K562 (cell line): Measurements from ENCODE around the gene ATP6V1G2. TPM values are rescaled to one million over a fixed set of nuclear protein-coding genes. Genes with fewer than 3 reads are reported as not detected.

Experiments
- HNRNPL ChIP-seq: fragments of 200-400 bp; formaldehyde crosslinking; IDR thresholded peaks from 2 replicates; pipeline ENCODE4 v1.6.1; 2017; ENCODE audit warnings: low read depth, mild to moderate bottlenecking, low read length
- MAX ChIP-seq: sonication (generic); formaldehyde crosslinking; IDR thresholded peaks from 2 replicates; pipeline ENCODE4 v1.9.0; 2022; ENCODE audit warnings: mild to moderate bottlenecking, missing genetic modification reagents
- MGA ChIP-seq: fragments of 450-650 bp; IDR thresholded peaks from 2 replicates; pipeline ENCODE4 v1.6.1; 2016; ENCODE audit warnings: mild to moderate bottlenecking, moderate library complexity
- REST ChIP-seq, 2 experiments: fragments of 450-650 bp; formaldehyde crosslinking in 1 of 2; IDR thresholded peaks; 2 replicates each; pipeline versions ENCODE4 v1.4.0 to v1.6.1; 2014 to 2020; ENCODE audit warnings: mild to moderate bottlenecking in 2 of 2, borderline replicate concordance in 1 of 2, low read depth in 1 of 2
- SETDB1 ChIP-seq: IDR thresholded peaks from one replicate; pipeline ENCODE4 v1.6.1; 2012; ENCODE audit warnings: low read length, control low read depth, inconsistent platforms
- SMC3 ChIP-seq: conservative IDR thresholded peaks from 2 replicates; pipeline ENCODE4 v1.6.1; 2011; ENCODE audit warnings: low read depth, low read length, improper control_type of control experiment; ENCODE audit not compliant: insufficient read depth
- polyA plus RNA-seq, 8 experiments: library from polyadenylated mRNA; depleted of rRNA in 4 of 8; stranded (reverse) in 5 of 8; unstranded in 3 of 8; fragments of >200 nt; fragmentation: Nextera tagmentation in 2 of 8; fragmentation: Illumina TruSeq in 1 of 8; extraction: Ambion mirVana in 2 of 8; extraction: Trizol in 1 of 8; gene quantifications; 2 replicates each; pipeline versions ENCODE4 v1.2.1 to v1.2.3, GENCODE V29; 2011 to 2014; ENCODE audit warnings: inconsistent platforms in 1 of 8, missing spikeins in 1 of 8
- total RNA-seq, 7 experiments: library from RNA; depleted of rRNA in 6 of 7; stranded (reverse); fragments of >200 nt in 6 of 7; fragmentation: Illumina TruSeq in 2 of 7; extraction: Trizol in 2 of 7; gene quantifications; 2 replicates each; pipeline versions ENCODE4 v1.2.1 to v1.2.3, GENCODE V29; 2011 to 2021; ENCODE audit warnings: low replicate concordance in 1 of 7

The ATP6V1G2 gene
- total and polyA plus RNA-seq, 9 of the 15 experiments (the other 6 are each of a cell fraction or from before 2014, with no cell fraction given): 0.14 to 1.5 (median 0.33) TPM

- TF ChIP-seq REST (IDR thresholded peaks at IDR 0.05; ENCODE audit: borderline replicate concordance) (peak; percentile 40; the same call in 1 of the 2 replicates), REST (CRISPR knock-in tag; IDR thresholded peaks at IDR 0.05; ENCODE audit: low read depth) (peak; percentile 31; the same call in 1 of the 2 replicates), SMC3 (no peak), MAX (CRISPR knock-in tag) (peak; percentile 68), MGA (peak; percentile 63), SETDB1 (peak; percentile 59), HNRNPL (no peak)
Observed at GRCh38 chr6:31525932-31526591, 20.3 kb downstream of the ATP6V1G2 start (continued).
